Vagina (tissue), 2 donors: ENCODE results near the gene TMEM169.

Experiments used
- POLR2A ChIP-seq, 2 donors: fragments of 450-650 bp; IDR thresholded peaks; one replicate each; pipeline ENCODE4 v1.6.1; 2017; ENCODE audit warnings: antibody characterized with exemption in 2 of 2, mild to moderate bottlenecking in 2 of 2, moderate library complexity in 2 of 2
- POLR2AphosphoS5 ChIP-seq, 2 donors: sonication (generic); formaldehyde crosslinking; IDR thresholded peaks; one replicate each; pipeline ENCODE4 v1.9.0; 2017; ENCODE audit warnings: antibody characterized with exemption in 2 of 2, mild to moderate bottlenecking in 2 of 2, low read depth in 1 of 2; ENCODE audit not compliant: insufficient read depth in 1 of 2
- TF ChIP-seq, protein P1 (sequence below), 3 experiments: fragments of 450-650 bp in 2 of 3; fragments of 200-600 bp in 1 of 3; sonication (generic) in 1 of 3; IDR thresholded peaks; one replicate each; pipeline ENCODE4 v1.5.1; 2017 to 2019; ENCODE audit warnings: antibody characterized with exemption in 3 of 3, mild to moderate bottlenecking in 2 of 3, moderate library complexity in 2 of 3

DNA sequence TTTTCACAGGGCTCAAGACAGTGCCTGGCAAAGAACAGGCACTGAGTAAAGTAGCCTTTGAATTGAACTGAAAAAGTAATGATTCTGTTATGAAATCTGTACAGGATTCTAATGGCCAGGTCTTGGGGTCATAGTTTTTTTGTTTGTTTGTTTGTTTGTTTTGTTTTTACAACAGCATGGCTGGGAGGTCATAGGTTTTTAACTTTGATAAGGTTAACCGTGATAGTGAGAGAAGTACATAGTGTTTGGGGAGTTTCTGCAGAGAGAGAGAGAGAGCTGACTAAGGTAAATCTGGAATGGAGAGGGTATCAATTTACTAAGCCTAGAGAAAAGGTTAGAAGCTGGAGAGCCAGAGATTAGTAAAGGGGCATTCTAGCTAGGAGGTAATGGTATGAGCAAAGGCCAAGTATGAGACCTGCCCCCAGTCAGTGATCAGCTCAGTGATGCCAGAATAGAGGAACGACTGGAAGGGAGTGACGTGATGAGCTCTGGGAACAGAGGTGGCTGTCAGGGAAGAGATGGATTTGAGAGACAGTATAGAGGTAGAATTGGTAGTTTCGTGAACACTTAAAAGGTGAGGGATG is 53.3 kb downstream of the TMEM169 start:
- TF ChIP-seq, protein P1, sequence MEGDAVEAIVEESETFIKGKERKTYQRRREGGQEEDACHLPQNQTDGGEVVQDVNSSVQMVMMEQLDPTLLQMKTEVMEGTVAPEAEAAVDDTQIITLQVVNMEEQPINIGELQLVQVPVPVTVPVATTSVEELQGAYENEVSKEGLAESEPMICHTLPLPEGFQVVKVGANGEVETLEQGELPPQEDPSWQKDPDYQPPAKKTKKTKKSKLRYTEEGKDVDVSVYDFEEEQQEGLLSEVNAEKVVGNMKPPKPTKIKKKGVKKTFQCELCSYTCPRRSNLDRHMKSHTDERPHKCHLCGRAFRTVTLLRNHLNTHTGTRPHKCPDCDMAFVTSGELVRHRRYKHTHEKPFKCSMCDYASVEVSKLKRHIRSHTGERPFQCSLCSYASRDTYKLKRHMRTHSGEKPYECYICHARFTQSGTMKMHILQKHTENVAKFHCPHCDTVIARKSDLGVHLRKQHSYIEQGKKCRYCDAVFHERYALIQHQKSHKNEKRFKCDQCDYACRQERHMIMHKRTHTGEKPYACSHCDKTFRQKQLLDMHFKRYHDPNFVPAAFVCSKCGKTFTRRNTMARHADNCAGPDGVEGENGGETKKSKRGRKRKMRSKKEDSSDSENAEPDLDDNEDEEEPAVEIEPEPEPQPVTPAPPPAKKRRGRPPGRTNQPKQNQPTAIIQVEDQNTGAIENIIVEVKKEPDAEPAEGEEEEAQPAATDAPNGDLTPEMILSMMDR (IDR thresholded peaks at IDR 0.05): no peak
- TF ChIP-seq POLR2AphosphoS5 (IDR thresholded peaks at IDR 0.05; ENCODE audit: insufficient read depth in 1 of 2, low read depth in 1 of 2): no peak
- TF ChIP-seq POLR2A (IDR thresholded peaks at IDR 0.05): no peak
